IMR-90 (cell line): Measurements from ENCODE around the gene CDK2AP2. TPM values are rescaled to one million over a fixed set of nuclear protein-coding genes. Genes with fewer than 3 reads are reported as not detected.

Experiments
- ATAC-seq: fragments of 200-7000 bp; cut with Tn5 transposase; 2 replicates; pipeline ENCODE4 v1.9.1; 2020; ENCODE audit warnings: low read depth, mild to moderate bottlenecking, moderate library complexity
- BruUV-seq: library from RNA; stranded (reverse); fragments of 400-500 nt; replicated peaks from 2 replicates; lab custom pipeline; 2021; lab: Mats Ljungman, UMichigan
- CTCF ChIA-PET: fragments of 300-600 bp; formaldehyde crosslinking; extraction: SDS; loops from one replicate; lab custom pipeline; 2021; ENCODE audit warnings: antibody characterized with exemption; lab: Yijun Ruan, JAX
- POLR2A ChIA-PET: fragments of 300-600 bp; sonication (Branson Sonifier 250); formaldehyde crosslinking; loops from one replicate; lab custom pipeline; 2022; ENCODE audit warnings: antibody characterized with exemption; ENCODE audit not compliant: unreplicated experiment; lab: Charles Lee
- DNase-seq: peaks from one replicate; pipeline ENCODE4 v3.0.0; 2013
- H2AFZ ChIP-seq: replicated peaks from 2 replicates; pipeline ENCODE3; 2013; ENCODE audit warnings: low read length, mild to moderate bottlenecking; ENCODE audit not compliant: poor library complexity
- H2AK5ac ChIP-seq: 2 replicates; pipeline ENCODE4 v1.6.1; 2013; ENCODE audit warnings: low read depth, low read length, inconsistent platforms
- H2AK9ac ChIP-seq: replicated peaks from 2 replicates; pipeline ENCODE3; 2013; ENCODE audit warnings: mild to moderate bottlenecking, low read depth, low read length, moderate library complexity; ENCODE audit not compliant: poor library complexity
- H2BK120ac ChIP-seq: 2 replicates; pipeline ENCODE4 v1.6.1; 2013; ENCODE audit warnings: low read depth, low read length, inconsistent platforms
- H2BK15ac ChIP-seq: 3 replicates; pipeline ENCODE4 v1.6.1; 2013; ENCODE audit warnings: low read depth, low read length, inconsistent platforms
- H2BK20ac ChIP-seq: 2 replicates; pipeline ENCODE4 v1.6.1; 2013; ENCODE audit warnings: low read depth, mild to moderate bottlenecking, inconsistent platforms, low read length, moderate library complexity
- H2BK5ac ChIP-seq: 2 replicates; pipeline ENCODE4 v1.6.1; 2013; ENCODE audit warnings: mild to moderate bottlenecking, low read depth, low read length, inconsistent platforms; ENCODE audit not compliant: poor library complexity, severe bottlenecking
- H3K14ac ChIP-seq: replicated peaks from 2 replicates; pipeline ENCODE4 v1.6.1; 2013; ENCODE audit warnings: low read depth, low read length, inconsistent platforms
- H3K18ac ChIP-seq: 2 replicates; pipeline ENCODE4 v1.6.1; 2013; ENCODE audit warnings: low read depth, low read length, control low read depth
- H3K23ac ChIP-seq: 2 replicates; pipeline ENCODE4 v1.6.1; 2013; ENCODE audit warnings: low read depth, low read length, inconsistent platforms
- H3K27ac ChIP-seq: 2 replicates; pipeline ENCODE4 v1.5.1; 2013; ENCODE audit warnings: mild to moderate bottlenecking, control low read depth, low read length; ENCODE audit not compliant: insufficient read depth
- H3K27me3 ChIP-seq: 2 replicates; pipeline ENCODE4 v1.6.1; 2013; ENCODE audit warnings: low read length; ENCODE audit not compliant: control insufficient read depth, insufficient read depth
- H3K36me3 ChIP-seq: 2 replicates; pipeline ENCODE4 v1.6.1; 2013; ENCODE audit warnings: low read length, mixed read lengths; ENCODE audit not compliant: control insufficient read depth, insufficient read depth
- H3K4ac ChIP-seq: 2 replicates; pipeline ENCODE4 v1.6.1; 2013; ENCODE audit warnings: low read depth, low read length, inconsistent platforms
- H3K4me1 ChIP-seq: 2 replicates; pipeline ENCODE4 v1.6.1; 2013; ENCODE audit warnings: low read length, mixed read lengths; ENCODE audit not compliant: control insufficient read depth, insufficient read depth
- H3K4me2 ChIP-seq: 2 replicates; pipeline ENCODE4 v1.6.1; 2013; ENCODE audit warnings: low read depth, mild to moderate bottlenecking, control low read depth, low read length, moderate library complexity
- H3K4me3 ChIP-seq: 2 replicates; pipeline ENCODE4 v1.5.1; 2013; ENCODE audit warnings: low read depth, mild to moderate bottlenecking, control low read depth, low read length, moderate library complexity; ENCODE audit not compliant: insufficient read depth
- H3K56ac ChIP-seq: 2 replicates; pipeline ENCODE4 v1.6.1; 2013; ENCODE audit warnings: low read length, inconsistent platforms; ENCODE audit not compliant: insufficient read depth; ENCODE audit errors: extremely low read depth
- H3K79me1 ChIP-seq, 2 experiments: 2 replicates each; pipeline ENCODE4 v1.6.1; 2013; ENCODE audit warnings: low read length in 2 of 2, inconsistent platforms in 1 of 2, low read depth in 1 of 2
- H3K9ac ChIP-seq: 2 replicates; pipeline ENCODE4 v1.6.1; 2013; ENCODE audit warnings: low read depth, low read length, control low read depth
- H3K9me1 ChIP-seq: 2 replicates; pipeline ENCODE4 v1.6.1; 2013; ENCODE audit warnings: low read length, inconsistent platforms; ENCODE audit not compliant: insufficient read depth
- H3K9me3 ChIP-seq: 2 replicates; pipeline ENCODE4 v1.6.1; 2013; ENCODE audit warnings: low read length; ENCODE audit not compliant: control insufficient read depth, insufficient read depth
- H4K20me1 ChIP-seq: 2 replicates; pipeline ENCODE4 v1.6.1; 2013; ENCODE audit warnings: low read length, inconsistent platforms; ENCODE audit not compliant: insufficient read depth
- H4K5ac ChIP-seq: 2 replicates; pipeline ENCODE4 v1.6.1; 2013; ENCODE audit warnings: mild to moderate bottlenecking, low read depth, low read length, control low read depth
- H4K8ac ChIP-seq, 2 experiments: 2 replicates each; pipeline ENCODE4 v1.6.1; 2013; ENCODE audit warnings: low read depth in 2 of 2, low read length in 2 of 2, control low read depth in 1 of 2, inconsistent platforms in 1 of 2
- H4K91ac ChIP-seq: 2 replicates; pipeline ENCODE4 v1.6.1; 2013; ENCODE audit warnings: low read depth, low read length, inconsistent platforms; ENCODE audit not compliant: insufficient read depth
- BHLHE40 ChIP-seq: fragments of 150-350 bp; IDR thresholded peaks from 2 replicates; pipeline ENCODE4 v1.6.1; 2016; ENCODE audit warnings: mild to moderate bottlenecking, low read depth, low read length
- CHD1 ChIP-seq: IDR thresholded peaks from 2 replicates; pipeline ENCODE4 v1.6.1; 2012; ENCODE audit warnings: low read depth, low read length, improper control_type of control experiment
- CTCF ChIP-seq: conservative IDR thresholded peaks from 2 replicates; pipeline ENCODE4 v1.5.1; 2012; ENCODE audit warnings: mild to moderate bottlenecking, low read depth, low read length, improper control_type of control experiment
- ELK1 ChIP-seq: fragments of 150-350 bp; IDR thresholded peaks from 2 replicates; pipeline ENCODE4 v1.6.1; 2016; ENCODE audit warnings: low read depth, mild to moderate bottlenecking, low read length, moderate library complexity, borderline replicate concordance
- MAFK ChIP-seq: IDR thresholded peaks from 2 replicates; pipeline ENCODE4 v1.6.1; 2012; ENCODE audit warnings: low read depth, low read length, improper control_type of control experiment
- MXI1 ChIP-seq: IDR thresholded peaks from 2 replicates; pipeline ENCODE4 v1.6.1; 2012; ENCODE audit warnings: low read depth, mild to moderate bottlenecking, low read length, moderate library complexity, borderline replicate concordance
- NFE2L2 ChIP-seq: fragments of 150-350 bp; IDR thresholded peaks from 2 replicates; pipeline ENCODE4 v1.6.1; 2016; ENCODE audit warnings: low read depth, mild to moderate bottlenecking, low read length
- USF2 ChIP-seq: fragments of 150-350 bp; IDR thresholded peaks from 2 replicates; pipeline ENCODE4 v1.6.1; 2017; ENCODE audit warnings: mild to moderate bottlenecking, antibody characterized with exemption, low read length, low read depth
- WGBS, 2 experiments: methylation state at CpG; one replicate each; pipeline versions ENCODE4 v1.1.5 to v1.1.7; 2013; ENCODE audit warnings: missing lambda C conversion rate in 2 of 2; ENCODE audit not compliant: insufficient read length in 1 of 2; ENCODE audit errors: extremely low coverage in 2 of 2; 5-methylcytosine and 5-hydroxymethylcytosine counted together
- dilution Hi-C: fragments of 300-500 bp; cut with HindIII; formaldehyde crosslinking; loops from one replicate; pipeline ENCODE4 v1.14.3; 2018; ENCODE audit warnings: low sequenced_read_pairs; ENCODE audit not compliant: unreplicated experiment
- in situ Hi-C: fragments of 300-500 bp; cut with MboI; formaldehyde crosslinking; loops from 3 replicates; pipeline ENCODE4 v1.14.3; 2019; ENCODE audit warnings: low sequenced_read_pairs, inconsistent platforms, mixed read lengths
- intact Hi-C: fragments of 100-400 bp; cut with micrococcal nuclease; formaldehyde crosslinking; loops from 2 replicates; pipeline ENCODE4 v1.10.0; 2022
- polyA plus RNA-seq, 3 experiments: library from polyadenylated mRNA; depleted of rRNA; stranded (reverse); fragments of >200 nt; gene quantifications; 2 replicates each; pipeline ENCODE4 v1.2.3, GENCODE V29; 2012; ENCODE audit warnings: low replicate concordance in 1 of 3
- total RNA-seq: library from RNA; depleted of rRNA; stranded (reverse); fragments of >200 nt; gene quantifications from 2 replicates; pipeline ENCODE4 v1.2.3, GENCODE V29; 2012

Gene CDK2AP2
- total and polyA plus RNA-seq, 2 of the 4 experiments (the other 2 are of a cell fraction), result 8.1 to 44.7 TPM

- Histone ChIP-seq H3K79me1 (peaks cover 14 to 38% of the 10 kb centered on the region in 2 experiments), H2AFZ (peak overlapping the region; percentile 69), H3K56ac (no peak overlapping the region; the same call in 1 of the 2 replicates), H2BK120ac (no peak overlapping the region), H3K4me2 (peak overlapping the region; percentile 55; the same call in 1 of the 2 replicates), H2AK9ac (peak overlapping the region; percentile 85), H4K5ac (no peak overlapping the region), H3K9ac (no peak overlapping the region), H4K20me1 (no peaks in the 10 kb centered on the region; the same call in 1 of the 2 replicates), H3K23ac (no peak overlapping the region), H3K27ac (no peak overlapping the region), H2AK5ac (peak overlapping the region; percentile 27; the same call in 1 of the 2 replicates), H3K36me3 (peaks cover 8% of the 10 kb centered on the region), H3K14ac (no peak overlapping the region), H3K4me3 (no peak overlapping the region), H3K4ac (no peak overlapping the region), H3K18ac (no peak overlapping the region), H3K27me3 (no peaks in the 10 kb centered on the region), H2BK15ac (no peak overlapping the region), H3K9me1 (peaks cover 15% of the 10 kb centered on the region), H4K8ac (no peak overlapping the region; a peak in 1 of 4 replicates), H4K91ac (no peak overlapping the region), H3K9me3 (no peaks in the 10 kb centered on the region), H2BK5ac (no peak overlapping the region), H2BK20ac (no peak overlapping the region), H3K4me1 (peaks cover 3% of the 10 kb centered on the region; the same call in 1 of the 2 replicates)
- BruUV-seq, result no TSS peak
- intact Hi-C loops (loop anchor here (5.0 kb wide), 1 partner anchor 62 kb away; no protein-coding TSS in a partner anchor), dilution Hi-C loops (no loop called here), in situ Hi-C loops (no loop called here)
- DNase-seq (no peak), ATAC-seq (no peak)
- 100% methylated on average over 5 of the region's 16 CpGs; no CpG with 5 or more reads in 1 of the 2 experiments for WGBS, 2 experiments
- ChIA-PET CTCF (interaction anchor here (0.7 kb wide), 1 partner anchor 985 kb away, joined by 3 read pairs; no protein-coding TSS in a partner anchor), POLR2A (interaction anchor here (0.6 kb wide), 1 partner anchor 461 kb away, joined by 3 read pairs; the partner anchor contains the start of gene SYT12)
- TF ChIP-seq ELK1 (no peak), CTCF (no peak), USF2 (no peak), NFE2L2 (no peak), BHLHE40 (no peak), MXI1 (no peak), MAFK (no peak), CHD1 (no peak)
Measured at GRCh38 chr11:67483831-67484665, 23.9 kb downstream of the CDK2AP2 start.
